ENCODE data around the gene ZNF888.
"Not testable (repeated sequence)": the region's sequence is repeated elsewhere in the genome, so short reads cannot be mapped to it uniquely, and the experiment has no call there.

ZNF888 gene

DNA sequence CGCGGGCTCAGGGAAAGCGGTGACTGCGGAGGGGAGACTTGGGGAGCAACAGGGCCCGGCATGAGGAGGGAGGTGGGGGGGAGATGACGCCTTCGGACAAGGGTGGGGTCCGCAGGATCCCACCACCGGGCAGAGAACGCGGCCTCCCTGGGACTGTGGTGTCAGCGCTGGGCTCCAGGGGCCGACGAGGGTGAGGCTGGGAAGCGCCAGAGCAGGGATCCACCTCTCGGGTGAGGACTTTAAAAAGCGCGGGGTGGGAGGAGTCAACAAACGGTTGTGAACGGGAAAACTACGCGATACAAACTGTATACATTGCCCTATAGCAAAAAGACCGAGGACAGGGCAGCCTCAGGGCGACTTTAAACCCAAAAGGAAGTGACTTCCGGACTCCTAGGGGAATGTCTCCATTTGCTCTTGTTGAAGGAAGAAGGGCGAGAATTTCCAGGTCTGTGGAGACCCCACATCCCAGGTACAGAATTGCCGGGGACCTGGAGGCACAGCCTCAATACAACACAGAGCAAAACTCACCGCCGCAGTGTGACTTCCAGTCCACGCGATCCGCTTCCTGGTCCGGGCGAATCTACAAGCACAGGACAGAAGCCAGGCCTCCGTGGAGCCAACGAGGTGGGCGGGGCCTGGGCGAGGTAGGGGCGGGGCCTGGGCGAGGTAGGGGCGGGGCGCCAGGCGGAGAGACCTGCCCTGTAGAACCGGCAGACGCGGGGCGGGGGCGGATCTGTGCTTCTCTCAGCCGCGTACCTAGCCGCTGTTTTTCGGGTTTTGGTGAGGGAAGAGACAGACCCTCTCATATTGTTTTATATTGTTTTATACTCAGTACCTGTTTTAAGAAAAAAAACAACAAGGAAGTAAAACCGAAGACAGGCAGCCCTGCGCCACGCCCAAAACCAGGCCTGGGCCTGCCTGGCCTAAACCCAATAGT lies at the start of gene ZNF888:
Gene ZNF888 (minus strand): TSS at position 588 of the 937 bp plus-strand sequence. CDS start 5,555 bp downstream, outside the sequence.
- DNase-seq (ENCODE audit: low read depth), result peak; percentile 88

DNA sequence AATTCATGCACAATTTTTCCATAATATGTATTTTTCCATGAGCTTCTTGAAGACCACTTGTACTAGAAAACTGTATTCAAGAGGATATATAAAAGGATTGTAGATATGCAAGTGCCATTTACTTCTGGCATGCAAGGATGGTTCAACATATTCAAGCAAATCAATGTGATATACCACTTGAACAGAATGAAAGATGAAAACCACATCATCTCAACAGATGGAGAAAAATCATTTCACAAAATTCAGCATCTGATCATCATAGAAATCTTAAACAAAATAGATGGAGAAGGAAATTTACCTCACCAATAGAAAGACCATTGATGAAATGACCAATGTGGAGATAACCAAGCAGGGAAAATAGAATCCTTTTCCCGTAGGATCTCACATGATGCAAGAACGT lies 44.5 kb upstream of the ZNF888 start:
- DNase-seq (ENCODE audit: low read depth), result no peak

DNA sequence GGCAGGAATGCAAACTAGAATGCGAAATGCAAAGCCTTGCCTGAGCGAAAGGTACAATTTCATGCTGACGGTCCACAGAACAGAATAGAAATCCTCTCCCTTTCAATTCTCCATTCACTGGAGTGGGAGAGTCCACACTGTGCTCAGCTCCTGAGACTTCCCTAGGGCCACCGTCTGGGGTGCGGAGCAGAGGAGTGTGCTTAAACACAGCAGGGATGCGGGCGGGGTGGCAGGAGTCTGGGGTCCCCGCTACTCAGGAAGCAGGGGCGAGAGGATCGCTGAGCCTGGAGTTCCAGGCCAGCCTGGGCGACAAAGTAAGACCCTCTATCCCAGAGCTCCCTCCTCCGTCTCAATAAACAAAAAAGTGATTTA lies 40.0 kb upstream of the ZNF888 start:
- DNase-seq (ENCODE audit: low read depth), result no peak

GRCh38 chr19:52962394-52963246 lies 39.4 kb upstream of the ZNF888 start, which contains the start of gene ZNF816:
Gene ZNF816 (minus strand): TSS chr19:52962881. CDS start chr19:52956089, 6,792 bp downstream.
- peak; percentile 95 for DNase-seq (ENCODE audit: low read depth)

GRCh38 chr19:52961981-52962380 lies 38.8 kb upstream of the ZNF888 start:
- no peak for DNase-seq (ENCODE audit: low read depth)

DNA sequence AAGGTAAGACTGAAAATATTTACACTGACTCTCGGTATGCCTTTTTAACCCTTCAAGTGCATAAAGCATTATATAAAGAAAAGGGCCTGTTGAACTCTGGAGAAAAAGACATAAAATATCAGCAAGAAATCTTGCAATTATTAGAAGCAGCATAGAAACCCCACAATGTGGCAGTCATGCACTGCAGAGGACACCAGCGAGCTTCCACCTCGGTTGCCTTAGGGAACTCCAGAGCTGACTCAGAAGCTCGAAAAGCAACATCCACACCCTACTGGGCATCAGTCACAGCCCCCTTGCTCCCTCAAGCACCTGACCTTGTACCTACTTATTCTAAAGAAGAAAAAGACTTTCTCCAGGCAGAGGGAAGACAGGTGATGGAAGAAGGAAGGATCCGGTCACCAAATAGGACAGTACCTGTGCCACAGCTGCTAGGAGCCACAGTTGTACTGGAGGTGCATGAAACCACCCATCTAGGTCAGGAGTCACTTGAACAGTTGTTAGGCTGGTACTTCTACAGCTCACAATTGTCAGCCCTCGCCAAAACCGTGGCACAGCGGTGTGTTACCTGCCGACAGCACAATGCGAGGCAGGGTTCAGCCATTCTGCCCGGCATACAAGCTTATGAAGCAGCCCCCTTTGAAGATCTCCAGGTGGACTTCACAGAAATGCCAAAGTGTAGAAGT lies 36.5 kb upstream of the ZNF888 start:
- DNase-seq (ENCODE audit: low read depth), result no peak

- no peak for DNase-seq (ENCODE audit: low read depth)
Observed at GRCh38 chr19:52957591-52957990, 34.4 kb upstream of the ZNF888 start.

DNA sequence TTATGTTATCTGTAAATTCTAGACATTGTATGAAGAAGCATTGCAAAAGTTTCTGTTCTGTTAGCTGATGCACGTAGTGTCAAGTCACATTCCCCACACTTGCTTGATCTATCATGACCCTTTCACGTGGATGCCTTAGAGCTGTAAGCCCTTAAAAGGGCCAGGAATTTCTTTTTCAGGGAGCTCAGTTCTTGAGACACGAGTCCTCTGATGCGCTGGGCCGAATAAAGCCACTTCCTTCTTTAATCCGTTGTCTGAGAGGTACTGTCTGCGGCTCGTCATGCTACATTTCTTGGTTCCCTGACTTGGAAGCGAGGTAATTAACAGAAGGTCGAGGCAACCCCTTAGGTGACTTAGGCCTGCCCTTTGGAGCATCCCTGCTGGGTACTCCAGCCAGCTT lies 33.7 kb upstream of the ZNF888 start:
- no peak for DNase-seq (ENCODE audit: low read depth)

- DNase-seq (ENCODE audit: low read depth), result no peak
Observed at GRCh38 chr19:52949422-52949821, 26.2 kb upstream of the ZNF888 start.

GRCh38 chr19:52948025-52948770 lies 25.0 kb upstream of the ZNF888 start:
- no peak for DNase-seq (ENCODE audit: low read depth)

GRCh38 chr19:52946322-52947310 lies 23.4 kb upstream of the ZNF888 start:
- peak; percentile 29 for DNase-seq (ENCODE audit: low read depth)

- DNase-seq (ENCODE audit: low read depth), result no peak
Observed at GRCh38 chr19:52945652-52946321, 22.6 kb upstream of the ZNF888 start.

- not testable (repeated sequence) for DNase-seq (ENCODE audit: low read depth)
Observed at GRCh38 chr19:52944703-52945493, 21.7 kb upstream of the ZNF888 start.

GRCh38 chr19:52943884-52944643 lies 20.8 kb upstream of the ZNF888 start:
- no peak for DNase-seq (ENCODE audit: low read depth)

DNA sequence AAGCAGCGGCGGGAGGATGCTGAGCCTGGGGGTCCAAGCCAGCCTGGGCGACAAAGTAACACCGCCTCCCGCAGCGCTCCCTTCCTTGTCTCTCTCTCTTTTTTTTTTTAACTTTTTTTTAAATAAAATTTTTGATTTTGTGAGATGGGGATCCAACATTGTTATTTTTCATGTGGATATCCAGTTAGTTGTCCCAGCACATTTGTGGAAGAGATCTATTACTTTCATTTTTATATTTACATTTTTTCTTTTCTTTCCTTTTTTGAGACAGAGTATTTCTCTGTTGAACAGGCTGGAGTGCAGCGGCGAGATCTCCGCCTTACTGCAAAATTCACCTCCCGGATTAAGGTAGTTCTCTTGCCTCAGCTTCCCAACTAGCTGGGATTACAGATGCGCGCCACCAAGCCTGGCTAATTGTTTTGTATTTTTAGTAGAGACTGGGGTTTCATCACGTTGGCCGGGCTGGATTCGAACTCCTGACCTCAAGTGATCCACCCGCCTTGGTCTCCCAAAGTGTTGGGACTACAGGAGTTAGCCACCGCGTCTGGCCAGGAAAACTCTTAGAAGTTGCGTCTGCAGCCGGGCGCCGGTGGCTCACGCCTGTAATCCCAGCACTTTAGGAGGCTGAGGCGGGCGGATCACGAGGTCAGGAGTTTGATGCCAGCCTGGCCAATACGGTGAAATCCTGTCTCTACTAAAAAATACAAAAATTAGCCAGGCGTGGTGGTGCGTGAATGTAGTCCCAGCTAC lies 20.1 kb upstream of the ZNF888 start:
- DNase-seq (ENCODE audit: low read depth), result no peak

- peak; percentile 89 for DNase-seq (ENCODE audit: low read depth)
Observed at GRCh38 chr19:52942386-52943133, 19.3 kb upstream of the ZNF888 start.
